Fibroblast of the aortic adventitia (primary cell): Measurements from ENCODE around the gene SH2D2A. TPM values are rescaled to one million over a fixed set of nuclear protein-coding genes. Genes with fewer than 3 reads are reported as not detected.

Source experiments
- DNase-seq: peaks from one replicate; pipeline ENCODE4 v3.0.0-alpha.2; 2010; ENCODE audit warnings: low read depth
- H3K4me3 ChIP-seq: 2 replicates; pipeline ENCODE4 v1.5.1; 2011; ENCODE audit warnings: low read depth, mild to moderate bottlenecking, control low read depth, low read length, moderate library complexity
- CTCF ChIP-seq: IDR thresholded peaks from 2 replicates; pipeline ENCODE4 v1.5.1; 2011; ENCODE audit warnings: mild to moderate bottlenecking, low read length, control low read depth, inconsistent platforms; ENCODE audit not compliant: insufficient read depth
- total RNA-seq: library from RNA; depleted of rRNA; stranded (reverse); fragments of >200 nt; gene quantifications from 2 replicates; pipeline ENCODE4 v1.2.3, GENCODE V29; 2012; ENCODE audit warnings: low replicate concordance

SH2D2A gene
- total RNA-seq, 1 donor: not detected

GRCh38 chr1:156814571-156815260, 1.9 kb downstream of the SH2D2A start:
- no peak for TF ChIP-seq CTCF
- DNase-seq: no peak
- no peak overlapping the region for H3K4me3 ChIP-seq

- peak overlapping the region; percentile 31 for H3K4me3 ChIP-seq
- no peak for DNase-seq
- TF ChIP-seq CTCF: peak; percentile 61
Measured at GRCh38 chr1:156813750-156814570, 2.7 kb downstream of the SH2D2A start.

- H3K4me3 ChIP-seq: no peak overlapping the region
- DNase-seq: no peak
- TF ChIP-seq CTCF: no peak
Measured at GRCh38 chr1:156813298-156813697, 3.4 kb downstream of the SH2D2A start.

- no peak for TF ChIP-seq CTCF
- no peak for DNase-seq
- no peak overlapping the region for H3K4me3 ChIP-seq
Measured at GRCh38 chr1:156812293-156812990, 4.2 kb downstream of the SH2D2A start.

GRCh38 chr1:156811168-156811567, 5.5 kb downstream of the SH2D2A start:
- no peak for DNase-seq
- no peak for TF ChIP-seq CTCF
- no peak overlapping the region for H3K4me3 ChIP-seq

GRCh38 chr1:156809711-156810366, 6.8 kb downstream of the SH2D2A start:
- no peak for DNase-seq
- no peak overlapping the region for H3K4me3 ChIP-seq
- no peak for TF ChIP-seq CTCF
